Right ventricle myocardium inferior (tissue), 1 donor: ENCODE measurements around the gene BAG3. TPM values are rescaled to one million over a fixed set of nuclear protein-coding genes. Genes with fewer than 3 reads are reported as not detected.
A peak's percentile ranks its signal among the peaks of the same experiment; 100 is the strongest.
"Not testable (repeated sequence)": the region's sequence is repeated elsewhere in the genome, so short reads cannot be mapped to it uniquely, and the experiment has no call there.

Source experiments
- ATAC-seq: fragments of 200-7000 bp; cut with Tn5 transposase; one replicate; pipeline ENCODE4 v1.9.1; 2020; ENCODE audit warnings: mild to moderate bottlenecking, moderate library complexity
- DNase-seq: peaks from one replicate; pipeline ENCODE4 v3.0.0; 2021; ENCODE audit errors: missing footprints
- intact Hi-C: fragments of 100-400 bp; cut with DNase I; formaldehyde crosslinking; loops from one replicate; pipeline ENCODE4 v1.11.0; 2022
- long read RNA-seq: library from polyadenylated mRNA; unstranded; transcript quantifications from one replicate; pipeline ENCODE4 v2.0.0, GENCODE V29; 2021
- total RNA-seq: library from RNA; stranded (reverse); fragmentation: NEBNext Ultra II Directional; extraction: Animal tissue kit (Norgen Biotek cat#: 25700); gene quantifications from one replicate; pipeline ENCODE4 v1.2.1, GENCODE V29; 2021
- donor health status: DM: no; HTN: yes; CAD: no; lungs with severe emphysema.

BAG3 gene
- 152 TPM for total RNA-seq
- long read RNA-seq, transcript BAG3-201 (4 exons, 2,571 nt), result major isoform, 95 of 131 reads
- long read RNA-seq, partial matches to known transcripts, result 9 of 131 reads
- long read RNA-seq, other reads (novel, unspliced or antisense), result 27 of 131 reads

DNA sequence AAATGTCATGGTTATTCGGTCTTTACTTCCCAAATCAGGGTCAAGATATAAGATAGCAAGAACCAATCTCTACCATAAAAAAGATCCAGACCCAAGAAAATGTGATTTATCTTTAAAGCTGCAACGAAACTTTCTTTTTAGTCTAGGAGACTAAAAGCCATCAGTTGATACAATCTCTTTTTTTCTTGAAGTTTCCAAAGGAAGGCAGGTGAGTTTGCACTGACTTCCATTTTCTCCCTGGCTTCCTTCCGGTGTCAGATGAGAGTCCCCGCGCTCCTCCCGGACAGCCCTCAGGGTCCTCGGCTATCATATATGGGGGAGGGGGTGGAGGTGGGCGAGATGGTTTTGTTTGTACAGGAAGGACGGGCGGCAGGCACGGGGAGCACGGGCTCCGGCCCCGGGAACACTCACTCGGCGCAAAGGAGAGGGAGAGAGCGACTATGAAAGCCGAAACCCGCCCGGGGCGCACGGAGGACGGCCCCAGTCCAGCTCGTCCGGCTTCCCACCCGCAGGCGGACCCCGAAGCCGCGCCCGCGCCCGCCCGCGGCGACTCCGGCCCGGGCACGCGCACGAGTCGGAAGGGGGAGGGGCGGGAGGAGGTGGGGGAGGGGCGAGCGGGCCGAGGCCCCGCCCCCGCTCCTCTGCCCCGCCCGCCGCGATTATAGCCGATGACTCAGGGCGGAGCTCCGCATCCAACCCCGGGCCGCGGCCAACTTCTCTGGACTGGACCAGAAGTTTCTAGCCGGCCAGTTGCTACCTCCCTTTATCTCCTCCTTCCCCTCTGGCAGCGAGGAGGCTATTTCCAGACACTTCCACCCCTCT is at the start of gene BAG3:
Gene BAG3, plus strand, starts transcription at position 689 of the 822 bp plus-strand sequence. CDS start 296 bp downstream, outside the sequence.
- ATAC-seq (peak; percentile 94), DNase-seq (peak; percentile 97)
- intact Hi-C loops, result loop anchor here (1.0 to 5.0 kb wide), 3 partner anchors 54 to 444 kb away; partner anchors contain the start of genes GRK5 and TIAL1

DNA sequence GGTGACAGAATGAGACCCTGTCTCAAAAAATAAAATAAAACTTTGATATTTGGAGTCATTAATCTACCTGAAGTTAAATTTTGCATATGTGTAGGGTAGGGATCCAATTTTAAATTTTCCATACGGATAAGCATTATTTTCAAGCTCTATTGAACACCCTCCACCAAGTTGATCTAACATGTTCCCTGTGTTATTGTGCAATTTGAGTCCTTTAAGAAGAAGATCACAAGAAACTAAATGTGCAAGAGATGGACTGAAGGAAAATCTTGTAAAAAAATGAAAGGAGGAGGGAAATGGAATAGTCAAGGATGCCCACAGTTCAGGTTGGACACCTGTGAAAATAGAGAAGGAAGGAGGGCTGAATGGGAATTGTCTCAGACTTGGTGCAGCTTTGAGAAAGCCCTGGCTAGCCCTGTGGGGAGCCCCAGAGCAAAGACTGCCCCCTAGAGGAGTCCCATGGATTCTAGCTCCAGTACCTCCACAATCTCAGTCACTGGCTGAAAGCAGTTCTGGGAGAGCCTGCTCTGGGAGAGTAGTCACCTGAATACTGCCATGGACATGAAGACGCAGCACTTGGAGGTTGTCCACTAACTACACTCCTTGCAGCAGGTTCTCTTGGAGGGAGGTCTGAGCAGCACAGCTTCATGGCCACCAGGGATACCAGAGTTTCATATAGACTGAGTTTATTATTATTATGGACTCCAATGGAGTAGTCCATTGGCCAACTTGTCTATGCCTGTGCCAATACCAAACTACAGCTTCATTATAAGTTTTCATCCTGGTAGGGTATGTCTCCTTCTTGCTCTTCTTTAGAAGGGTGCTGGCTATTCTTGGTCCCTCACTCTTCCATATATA is 48.7 kb upstream of the BAG3 start:
- intact Hi-C loops, result no loop called here
- ATAC-seq, result no peak
- DNase-seq, result no peak

DNA sequence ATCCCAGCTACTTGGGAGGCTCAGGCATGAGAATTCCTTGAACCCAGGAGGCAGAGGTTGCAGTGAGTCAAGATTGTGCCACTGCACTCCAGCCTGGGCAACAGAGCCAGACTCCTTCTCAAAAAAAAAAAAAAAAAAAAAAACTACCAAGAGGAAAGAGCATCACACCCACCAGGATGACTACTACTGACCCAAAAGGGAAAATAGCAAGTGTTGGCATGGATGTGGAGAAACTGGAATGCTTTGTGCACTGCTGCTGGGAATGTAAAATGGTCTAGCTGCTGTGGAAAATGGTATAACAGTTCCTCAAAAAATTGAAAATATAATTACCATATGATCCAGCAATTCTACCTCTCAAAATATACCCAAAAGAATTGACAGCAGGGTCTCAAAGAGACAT is 46.7 kb upstream of the BAG3 start:
- ATAC-seq, result no peak
- DNase-seq, result no peak
- intact Hi-C loops, result no loop called here

DNA sequence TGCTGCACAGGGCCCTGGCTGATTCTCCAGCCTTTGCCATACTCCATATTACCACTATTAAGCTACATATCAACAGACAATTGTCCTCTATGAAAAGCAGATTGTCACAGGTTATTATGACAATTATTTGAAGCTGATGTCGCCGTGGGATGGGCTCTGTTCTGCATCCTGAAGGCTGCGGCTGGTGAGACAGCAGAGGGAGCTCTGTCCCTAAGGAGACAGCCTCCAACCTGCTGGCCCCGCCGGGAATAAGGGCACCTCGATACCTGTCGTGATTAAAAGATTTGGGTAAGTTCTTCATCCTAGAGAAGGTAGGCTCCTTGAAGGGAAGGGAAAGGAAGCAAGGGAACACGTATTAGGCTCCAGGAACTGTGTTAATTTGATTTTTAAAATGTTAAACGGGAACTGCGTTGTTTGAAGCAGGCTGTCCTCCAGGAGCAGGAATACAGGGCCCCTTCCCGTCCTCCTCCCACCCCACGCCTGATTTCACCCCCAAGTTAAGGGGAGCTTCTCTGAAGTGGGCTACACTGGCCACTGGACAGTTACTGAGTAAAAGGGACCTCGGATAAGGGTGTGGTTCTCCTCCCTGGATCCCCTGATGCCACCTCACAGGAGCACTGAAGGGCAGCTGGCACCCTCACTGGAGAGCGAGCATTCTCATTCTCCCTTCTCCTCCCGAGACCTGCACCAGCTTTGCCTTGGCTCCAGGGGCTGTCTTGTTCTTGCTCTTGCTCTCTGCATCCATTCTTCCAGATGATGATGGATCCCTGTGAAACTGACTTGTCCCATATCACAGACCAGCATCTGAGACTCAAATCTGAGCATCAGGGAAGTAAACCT is 42.6 kb upstream of the BAG3 start:
- DNase-seq (peak; percentile 70), ATAC-seq (peak; percentile 65)
- intact Hi-C loops, result loop anchor here (2.0 to 5.0 kb wide), 2 partner anchors 79 to 250 kb away; no protein-coding TSS in a partner anchor

DNA sequence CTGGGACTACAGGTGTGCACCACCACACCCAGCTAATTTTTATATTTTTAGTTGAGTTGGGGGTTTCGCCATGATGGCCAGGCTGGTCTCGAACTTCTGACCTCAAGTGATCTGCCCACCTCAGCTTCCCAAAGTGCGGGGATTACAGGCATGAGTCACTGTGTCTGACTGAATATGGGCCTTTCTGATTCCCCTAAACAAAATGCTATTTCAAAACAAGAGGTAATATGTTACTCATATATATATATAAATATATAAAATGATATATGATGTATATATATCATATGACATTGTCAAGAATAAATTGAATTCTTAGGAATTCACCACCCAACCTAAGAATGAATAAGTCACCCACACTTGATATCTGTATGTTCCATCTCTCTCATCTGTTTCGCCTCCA is 41.7 kb upstream of the BAG3 start:
- DNase-seq (no peak), ATAC-seq (no peak)

DNA sequence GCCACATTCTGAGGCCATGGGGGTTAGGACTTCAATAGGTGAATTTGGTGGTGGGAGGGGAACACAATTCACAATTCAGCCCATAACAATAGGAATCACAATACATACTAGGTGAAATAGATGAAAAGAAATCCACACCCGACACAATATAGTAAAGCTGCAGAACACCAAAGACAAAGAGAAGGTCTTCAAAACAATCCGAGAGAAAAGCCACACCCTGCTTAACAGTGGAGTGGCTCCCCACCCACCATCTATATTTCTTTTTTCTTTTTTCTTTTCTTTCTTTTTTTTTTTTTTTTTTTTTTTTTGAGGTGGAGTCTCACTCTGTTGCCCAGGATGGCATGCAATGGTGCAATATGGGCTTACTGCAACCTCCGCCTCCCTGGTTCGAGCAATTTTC is 39.7 kb upstream of the BAG3 start:
- ATAC-seq (no peak), DNase-seq (no peak)
- intact Hi-C loops, result no loop called here

More for the DNA sequence above, 41.7 kb upstream of the BAG3 start:
- intact Hi-C loops, result loop anchor here (2.0 to 5.0 kb wide), 2 partner anchors 78 to 249 kb away; no protein-coding TSS in a partner anchor

DNA sequence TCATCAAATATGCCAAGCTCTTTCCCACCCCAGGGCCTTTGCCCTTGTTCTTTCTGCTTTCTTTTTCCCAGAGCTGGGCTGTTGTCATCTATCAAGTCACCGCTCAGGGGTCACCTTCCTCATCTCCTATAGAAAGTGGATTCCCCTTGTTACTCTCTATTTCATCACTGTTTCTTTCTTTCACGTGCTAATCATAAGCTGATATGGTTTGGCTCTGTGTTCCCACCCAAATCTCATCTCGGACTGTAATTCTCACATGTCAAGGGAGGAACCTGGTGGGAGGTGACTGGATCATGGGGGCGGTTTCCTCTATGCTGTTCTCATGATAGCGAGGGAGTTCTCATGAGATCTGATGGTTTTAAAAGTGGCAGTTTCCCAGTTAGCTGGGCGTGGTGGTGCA is 37.4 kb upstream of the BAG3 start:
- DNase-seq (no peak), ATAC-seq (no peak)
- intact Hi-C loops, result no loop called here

DNA sequence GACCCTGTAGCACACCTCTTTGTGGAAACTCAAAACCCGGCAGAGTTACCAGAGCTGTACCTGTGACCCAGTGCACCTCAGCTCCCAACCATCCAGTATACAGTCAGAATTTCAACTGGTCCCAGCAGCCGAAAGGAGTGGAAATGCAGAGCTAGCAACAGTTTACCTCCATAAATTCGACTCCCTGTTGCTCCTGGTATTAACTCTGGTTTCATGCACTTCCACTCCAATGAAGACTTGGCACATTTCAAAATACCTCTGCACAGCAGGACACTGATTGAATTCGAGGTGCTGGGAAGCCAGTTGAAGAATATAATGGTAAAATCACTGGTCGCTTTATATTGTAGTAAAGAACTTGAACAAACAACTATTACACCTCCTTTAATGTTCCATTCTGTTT is 36.5 kb upstream of the BAG3 start:
- ATAC-seq (no peak), DNase-seq (no peak)
- intact Hi-C loops, result no loop called here

DNA sequence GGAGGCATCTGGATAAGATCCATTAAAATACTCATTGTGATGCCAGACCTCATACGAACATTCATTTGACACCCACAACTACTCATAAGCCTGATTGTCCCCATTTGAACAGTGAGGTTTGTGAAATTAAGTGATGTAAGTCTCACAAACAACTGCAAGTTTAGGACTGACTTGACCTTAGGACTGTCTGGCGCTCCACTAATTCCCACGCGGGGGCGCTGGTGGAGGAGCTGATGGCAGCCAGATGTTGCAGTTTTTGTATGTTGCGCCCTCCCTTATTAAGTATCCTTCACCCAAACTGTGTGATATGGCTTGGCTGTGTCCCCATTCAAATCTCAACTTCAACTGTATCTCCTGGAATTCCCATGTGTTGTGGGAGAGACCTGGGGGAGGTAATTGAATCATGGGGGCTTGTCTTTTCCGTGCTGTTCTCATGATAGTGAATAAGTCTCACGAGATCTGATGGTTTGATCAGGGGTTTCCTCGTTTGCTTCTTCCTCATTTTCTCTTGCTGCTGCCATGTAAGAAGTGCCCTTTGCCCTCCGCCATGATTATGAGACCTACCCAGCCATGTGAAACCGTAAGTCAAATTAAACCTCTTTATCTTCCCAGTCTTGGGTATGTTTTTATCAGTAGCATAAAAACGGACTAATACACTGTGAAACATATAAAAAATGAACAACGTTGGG is 34.2 kb upstream of the BAG3 start:
- peak; percentile 31 for ATAC-seq
- no peak for DNase-seq
- intact Hi-C loops, result no loop called here

DNA sequence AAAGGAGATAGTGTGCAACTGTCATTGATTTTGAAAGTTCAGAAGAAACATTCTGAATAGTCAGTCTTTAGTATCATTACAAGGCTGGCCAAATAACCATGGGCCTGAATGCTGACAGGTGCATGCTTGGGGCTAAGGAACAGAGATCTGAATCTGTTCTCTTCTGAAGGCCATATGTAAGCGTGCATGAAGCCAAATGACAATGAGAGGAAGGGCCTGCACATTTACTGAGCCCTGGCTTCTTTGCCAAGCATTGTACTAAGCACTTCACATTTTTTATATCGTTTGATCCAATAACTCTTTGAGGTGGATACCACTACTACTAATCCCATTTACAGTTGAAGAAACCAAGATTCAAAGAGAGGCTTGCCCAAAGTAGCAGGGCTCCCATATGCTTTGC is 32.0 kb upstream of the BAG3 start:
- intact Hi-C loops, result no loop called here
- ATAC-seq (no peak), DNase-seq (no peak)

DNA sequence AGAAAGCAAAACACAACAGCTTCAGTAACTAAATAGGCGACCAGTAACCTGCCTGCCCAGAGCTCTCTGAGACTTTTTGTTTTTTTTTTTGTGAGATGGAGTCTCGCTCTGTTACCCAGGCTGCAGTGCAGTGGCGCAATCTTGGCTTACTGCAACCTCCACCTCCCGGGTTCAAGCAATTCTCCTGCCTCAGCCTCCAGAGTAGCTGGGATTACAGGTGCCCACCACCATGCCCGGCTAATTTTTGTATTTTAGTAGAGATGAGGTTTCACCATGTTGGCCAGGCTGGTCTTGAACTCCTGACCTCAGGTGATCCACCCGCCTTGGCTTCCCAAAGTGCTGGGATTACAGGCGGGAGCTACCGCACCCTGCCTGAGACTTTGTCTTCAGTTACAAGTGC is 31.4 kb upstream of the BAG3 start:
- ATAC-seq, intact Hi-C loops, DNase-seq: not testable (repeated sequence)

DNA sequence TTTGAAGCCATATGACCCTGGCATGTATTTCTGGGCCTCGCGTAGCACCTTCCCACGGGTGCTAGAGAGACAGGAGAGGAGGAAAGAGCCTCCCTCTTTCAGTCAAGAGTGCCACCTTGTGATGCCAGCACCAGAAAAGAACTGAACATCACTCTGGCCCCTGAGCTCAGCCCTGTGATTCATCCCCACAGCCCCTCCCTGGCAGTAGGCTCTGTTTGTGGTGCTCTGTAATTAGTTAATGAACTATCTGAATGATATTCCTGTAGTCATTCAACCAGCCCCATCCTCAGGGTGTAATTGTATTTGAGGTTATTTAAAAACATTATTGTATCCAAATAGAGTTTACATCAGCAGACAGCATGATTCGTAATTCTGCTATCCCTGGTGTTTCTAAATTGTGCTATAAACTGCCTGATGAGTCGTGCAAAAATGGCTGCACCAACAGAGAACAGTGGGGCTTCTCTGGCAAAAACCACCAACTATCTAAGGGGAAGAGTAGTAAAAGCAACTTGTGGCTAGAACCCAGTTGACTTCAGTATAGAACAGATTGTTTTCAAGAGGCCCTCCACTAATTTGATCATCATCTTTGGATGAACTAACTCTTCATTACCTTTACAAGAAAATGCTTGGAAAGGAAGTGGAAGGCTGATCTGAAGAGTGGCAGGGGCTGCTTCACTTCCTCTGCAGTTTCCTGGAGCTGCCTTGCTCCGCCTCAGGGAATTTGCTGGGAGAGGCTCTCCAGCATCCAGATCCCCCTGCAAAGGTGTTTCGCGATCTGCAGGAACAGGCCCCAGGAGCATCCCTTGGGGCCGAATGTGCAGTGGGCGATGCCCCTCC is 30.7 kb upstream of the BAG3 start:
- ATAC-seq, result no peak
- DNase-seq, result no peak
- intact Hi-C loops, result no loop called here

DNA sequence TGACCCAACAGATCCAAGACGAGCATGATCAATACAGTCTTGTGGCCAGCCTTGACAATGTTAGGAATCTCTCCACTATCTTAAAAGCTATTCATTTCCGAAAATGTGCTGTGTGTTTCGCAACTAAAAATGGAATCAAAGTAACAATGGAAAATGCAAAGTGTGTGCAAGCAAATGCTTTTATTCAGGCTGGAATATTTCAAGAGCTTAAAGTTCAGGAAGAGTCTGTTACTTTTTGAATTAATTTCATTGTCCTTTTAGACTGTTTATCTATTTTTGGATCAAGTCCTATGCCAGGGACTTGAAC is 30.1 kb upstream of the BAG3 start:
- DNase-seq (no peak), ATAC-seq (no peak)
- intact Hi-C loops, result no loop called here

DNA sequence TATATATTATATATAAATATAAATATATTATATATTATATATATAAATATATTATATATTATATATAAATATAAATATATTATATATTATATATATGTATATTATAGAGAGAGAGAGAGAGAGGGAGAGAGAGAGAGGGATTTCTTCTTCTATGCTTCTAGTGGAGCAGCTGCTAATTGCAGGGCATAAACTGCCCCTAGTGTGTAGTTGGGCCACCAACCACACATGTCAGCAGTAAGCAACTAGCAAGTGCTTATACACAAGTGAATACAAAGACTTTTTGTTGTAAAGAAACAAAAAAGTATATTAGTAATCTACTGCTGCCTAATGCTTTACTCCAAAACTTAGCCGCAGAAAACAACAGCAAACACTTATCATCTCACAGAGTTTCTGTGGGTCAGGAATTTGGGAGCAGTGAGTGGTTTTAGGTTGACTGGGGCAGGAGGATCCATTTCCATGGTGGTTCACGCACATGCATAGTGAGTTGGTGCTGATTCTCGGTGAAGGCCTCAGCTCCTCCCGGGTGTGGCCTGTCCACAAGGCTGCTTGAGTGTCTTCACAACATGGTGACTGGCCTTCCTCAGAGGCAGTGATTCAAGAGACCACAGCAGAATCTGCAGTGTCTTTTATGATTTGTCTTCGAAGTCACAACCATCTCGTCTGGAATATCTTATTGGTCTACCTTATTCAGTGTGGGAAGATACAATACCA is 25.5 kb upstream of the BAG3 start:
- ATAC-seq (no peak), DNase-seq (no peak)
- intact Hi-C loops, result no loop called here

DNA sequence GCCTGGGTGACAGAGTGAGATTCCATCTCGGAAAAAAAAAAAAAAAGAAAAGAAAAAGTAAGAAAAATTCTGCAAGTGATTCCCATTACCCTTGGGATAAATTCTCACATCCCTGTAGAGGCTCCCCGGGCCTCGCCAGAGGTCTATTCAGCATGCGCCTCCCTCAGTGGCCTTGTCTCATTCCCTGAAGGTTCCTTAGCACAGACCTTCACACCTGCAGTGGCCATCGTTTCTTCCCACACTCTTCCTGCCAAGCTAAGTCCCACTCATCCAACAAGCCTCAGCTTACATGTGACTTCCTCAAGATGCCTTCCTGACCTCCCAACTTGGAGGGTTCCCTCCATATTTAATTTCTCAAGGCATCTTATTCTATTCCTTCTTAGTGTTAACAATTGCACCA is 20.9 kb upstream of the BAG3 start:
- DNase-seq, result no peak
- no peak for ATAC-seq
- intact Hi-C loops, result no loop called here

DNA sequence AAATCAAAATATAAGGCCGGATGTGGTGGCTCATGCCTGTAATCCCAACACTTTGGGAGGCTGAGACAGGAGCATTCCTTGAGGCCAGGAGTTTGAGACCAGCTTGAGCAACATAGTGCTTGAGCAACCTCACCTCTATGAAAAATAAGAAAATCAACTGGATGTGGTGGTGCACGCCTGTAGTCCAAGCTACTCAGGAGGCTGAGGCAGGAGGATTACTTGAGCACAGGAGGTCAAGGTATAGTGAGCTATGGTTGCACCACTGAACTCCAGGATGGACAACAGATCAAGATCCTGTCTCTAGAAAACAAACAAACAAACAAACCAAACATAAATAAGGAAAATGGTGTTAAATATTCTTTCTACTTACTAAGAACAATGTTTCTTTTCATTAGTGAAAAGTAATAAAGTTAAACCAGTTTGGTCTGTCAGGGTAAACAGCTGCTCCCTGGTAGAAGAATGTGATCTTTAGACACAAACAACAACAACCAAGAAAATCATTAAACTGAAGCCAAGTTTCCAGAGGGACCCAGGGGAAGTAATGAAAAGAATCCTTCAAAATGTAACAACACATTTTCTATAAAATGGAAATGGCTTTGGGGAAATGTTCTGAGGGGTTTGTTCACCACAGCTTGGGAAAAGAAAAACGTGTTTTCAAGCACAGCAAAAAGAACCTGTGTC is 17.5 kb upstream of the BAG3 start:
- DNase-seq (no peak), ATAC-seq (no peak)
- intact Hi-C loops, result no loop called here
